ENCODE data around the gene TTC23L.
A peak's percentile ranks its signal among the peaks of the same experiment; 100 is the strongest.
"Not testable (repeated sequence)": the region's sequence is repeated elsewhere in the genome, so short reads cannot be mapped to it uniquely, and the experiment has no call there.

TTC23L gene

GRCh38 chr5:34822956-34823715 is 15.8 kb upstream of the TTC23L start:
- H3K4me3 ChIP-seq (replicated peaks in 1 of 2; ENCODE audit: low read depth in 2 of 2, low read length in 2 of 2): no peak overlapping the region
- DNase-seq (ENCODE audit: low read depth in 2 of 2): no peak
- no peak for TF ChIP-seq CTCF (IDR thresholded peaks at IDR 0.05; ENCODE audit: low read depth, low read length)

- TF ChIP-seq CTCF (IDR thresholded peaks at IDR 0.05; ENCODE audit: low read depth, low read length): no peak
- no peak overlapping the region for H3K4me3 ChIP-seq (replicated peaks in 1 of 2; ENCODE audit: low read depth in 2 of 2, low read length in 2 of 2)
- DNase-seq (ENCODE audit: low read depth in 2 of 2): peak in 1 of 2 donors; percentile 14
These were observed 12.6 kb upstream of the TTC23L start for GRCh38 chr5:34826347-34826746.

GRCh38 chr5:34827588-34828506 is 11.1 kb upstream of the TTC23L start:
- TF ChIP-seq CTCF (IDR thresholded peaks at IDR 0.05; ENCODE audit: low read depth, low read length): no peak

GRCh38 chr5:34830827-34831226 is 8.1 kb upstream of the TTC23L start:
- not testable (repeated sequence) for DNase-seq (ENCODE audit: low read depth in 2 of 2); H3K4me3 ChIP-seq (replicated peaks in 1 of 2; ENCODE audit: low read depth in 2 of 2, low read length in 2 of 2)

More at GRCh38 chr5:34827588-34828506, 11.1 kb upstream of the TTC23L start:
- no peak overlapping the region for H3K4me3 ChIP-seq (replicated peaks in 1 of 2; ENCODE audit: low read depth in 2 of 2, low read length in 2 of 2)
- DNase-seq (ENCODE audit: low read depth in 2 of 2): no peak

- no peak for TF ChIP-seq CTCF (IDR thresholded peaks at IDR 0.05; ENCODE audit: low read depth, low read length)
- no peak overlapping the region for H3K4me3 ChIP-seq (replicated peaks in 1 of 2; ENCODE audit: low read depth in 2 of 2, low read length in 2 of 2)
- peak in 1 of 2 donors; percentile 45 for DNase-seq (ENCODE audit: low read depth in 2 of 2)
These were observed 7.7 kb upstream of the TTC23L start for GRCh38 chr5:34831303-34831702.

- DNase-seq (ENCODE audit: low read depth in 2 of 2): peak in 1 of 2 donors; percentile 40
- H3K4me3 ChIP-seq (replicated peaks in 1 of 2; ENCODE audit: low read depth in 2 of 2, low read length in 2 of 2): no peak overlapping the region
- no peak for TF ChIP-seq CTCF (IDR thresholded peaks at IDR 0.05; ENCODE audit: low read depth, low read length)
These were observed 6.4 kb upstream of the TTC23L start for GRCh38 chr5:34832568-34832967.

GRCh38 chr5:34833090-34833489 is 5.9 kb upstream of the TTC23L start:
- no peak overlapping the region for H3K4me3 ChIP-seq (replicated peaks in 1 of 2; ENCODE audit: low read depth in 2 of 2, low read length in 2 of 2)
- DNase-seq (ENCODE audit: low read depth in 2 of 2): no peak
- TF ChIP-seq CTCF (IDR thresholded peaks at IDR 0.05; ENCODE audit: low read depth, low read length): no peak
